H1 (cell line): ENCODE results near the gene MID1. TPM values are rescaled to one million over a fixed set of nuclear protein-coding genes. Genes with fewer than 3 reads are reported as not detected.

Source experiments
- CTCF ChIA-PET: fragments of 300-600 bp; sonication (Branson Sonifier 250); formaldehyde crosslinking; loops from one replicate; lab custom pipeline; 2021; ENCODE audit not compliant: partially characterized antibody; lab: Charles Lee
- POLR2A ChIA-PET: fragments of 300-600 bp; sonication (Branson Sonifier 250); formaldehyde crosslinking; loops from one replicate; lab custom pipeline; 2021; ENCODE audit warnings: inconsistent platforms; ENCODE audit not compliant: partially characterized antibody; lab: Charles Lee
- DNase-seq, 2 experiments: peaks; one replicate each; pipeline versions ENCODE4 v3.0.0 to v3.0.0-alpha.2; 2010 to 2022; ENCODE audit warnings: low spot score in 2 of 2, low read depth in 1 of 2, mixed read lengths in 1 of 2
- FAIRE-seq: peaks from 2 replicates; lab custom pipeline; 2011; peaks lifted over from hg19 to GRCh38; lab: Jason Lieb, UNC
- H2AFZ ChIP-seq: 2 replicates; pipeline ENCODE4 v1.8.1; 2012; ENCODE audit warnings: low read length, inconsistent platforms
- H2AK5ac ChIP-seq: 2 replicates; pipeline ENCODE4 v1.6.1; 2013; ENCODE audit warnings: low read depth, low read length
- H2BK120ac ChIP-seq: replicated peaks from 2 replicates; pipeline ENCODE3; 2013; ENCODE audit warnings: low read depth, low read length, inconsistent platforms
- H2BK12ac ChIP-seq: 2 replicates; pipeline ENCODE4 v1.6.1; 2013; ENCODE audit warnings: low read depth, low read length
- H2BK15ac ChIP-seq: 2 replicates; pipeline ENCODE4 v1.6.1; 2013; ENCODE audit warnings: low read length
- H2BK20ac ChIP-seq: 2 replicates; pipeline ENCODE4 v1.6.1; 2013; ENCODE audit warnings: low read length
- H2BK5ac ChIP-seq: 2 replicates; pipeline ENCODE4 v1.6.1; 2013; ENCODE audit warnings: low read depth, low read length
- H3K14ac ChIP-seq: 2 replicates; pipeline ENCODE4 v1.6.1; 2013; ENCODE audit warnings: inconsistent platforms; ENCODE audit not compliant: insufficient read length
- H3K18ac ChIP-seq: 2 replicates; pipeline ENCODE4 v1.6.1; 2013; ENCODE audit warnings: low read length; ENCODE audit errors: extremely low read depth
- H3K23ac ChIP-seq: 2 replicates; pipeline ENCODE4 v1.6.1; 2013; ENCODE audit warnings: inconsistent platforms; ENCODE audit not compliant: insufficient read length
- H3K23me2 ChIP-seq: 2 replicates; pipeline ENCODE4 v1.6.1; 2013; ENCODE audit warnings: low read depth, low read length
- H3K27ac ChIP-seq: 2 replicates; pipeline ENCODE4 v1.6.1; 2011; ENCODE audit warnings: low read depth, low read length, inconsistent platforms
- H3K27me3 ChIP-seq, 4 experiments: replicated peaks in 1 of 4; 1 replicate in 1 of 4; 2 replicates in 3 of 4; pipeline versions ENCODE4 v1.6.1 to v1.8.1; 2011 to 2013; ENCODE audit warnings: low read length in 3 of 4, mild to moderate bottlenecking in 3 of 4, inconsistent platforms in 2 of 4, mixed read lengths in 2 of 4, moderate library complexity in 1 of 4; ENCODE audit not compliant: control insufficient read depth in 3 of 4, insufficient read depth in 3 of 4; ENCODE audit errors: extremely low read depth in 1 of 4
- H3K36me3 ChIP-seq, 4 experiments: 2 replicates each; pipeline versions ENCODE4 v1.6.1 to v1.8.1; 2011 to 2013; ENCODE audit warnings: mild to moderate bottlenecking in 4 of 4, low read length in 3 of 4, moderate library complexity in 2 of 4, control low read depth in 1 of 4, inconsistent platforms in 1 of 4; ENCODE audit not compliant: insufficient read depth in 4 of 4, control insufficient read depth in 2 of 4
- H3K4ac ChIP-seq: replicated peaks from 2 replicates; pipeline ENCODE3; 2013; ENCODE audit warnings: low read length, low read depth, mixed read lengths, inconsistent platforms; ENCODE audit not compliant: insufficient read length
- H3K4me1 ChIP-seq, 4 experiments: replicated peaks in 1 of 4; 1 replicate in 1 of 4; 2 replicates in 3 of 4; pipeline versions ENCODE4 v1.6.1 to v1.8.1; 2011 to 2013; ENCODE audit warnings: low read length in 3 of 4, inconsistent platforms in 2 of 4, mixed read lengths in 1 of 4; ENCODE audit not compliant: insufficient read depth in 4 of 4, control insufficient read depth in 3 of 4
- H3K4me2 ChIP-seq, 2 experiments: 2 replicates each; pipeline versions ENCODE4 v1.6.1 to v1.8.1; 2011 to 2013; ENCODE audit warnings: low read depth in 2 of 2, low read length in 2 of 2, control low read depth in 1 of 2, inconsistent platforms in 1 of 2, mild to moderate bottlenecking in 1 of 2; ENCODE audit not compliant: insufficient read depth in 1 of 2
- H3K4me3 ChIP-seq, 4 experiments: fragments of 200-600, 300-600 bp in 1 of 4; sonication (generic), shearing (Covaris generic), sonication (Bioruptor Twin) in 1 of 4; 2 replicates each; pipeline versions ENCODE4 v1.5.1 to v1.8.1; 2011 to 2016; ENCODE audit warnings: low read length in 4 of 4, low read depth in 3 of 4, control low read depth in 2 of 4, inconsistent platforms in 2 of 4, mild to moderate bottlenecking in 2 of 4, mixed read lengths in 1 of 4, moderate library complexity in 1 of 4; ENCODE audit not compliant: insufficient read depth in 2 of 4; ENCODE audit errors: extremely low read depth in 1 of 4
- H3K56ac ChIP-seq: replicated peaks from 2 replicates; pipeline ENCODE3; 2013; ENCODE audit warnings: low read depth, mild to moderate bottlenecking, mixed read lengths, low read length, inconsistent platforms; ENCODE audit not compliant: insufficient read length
- H3K79me1 ChIP-seq: 2 replicates; pipeline ENCODE4 v1.6.1; 2013; ENCODE audit warnings: low read depth, low read length, control low read depth
- H3K79me2 ChIP-seq, 2 experiments: 2 replicates each; pipeline versions ENCODE4 v1.6.1 to v1.8.1; 2012 to 2013; ENCODE audit warnings: low read length in 2 of 2, mild to moderate bottlenecking in 2 of 2, inconsistent platforms in 1 of 2; ENCODE audit not compliant: insufficient read depth in 2 of 2, control insufficient read depth in 1 of 2
- H3K9ac ChIP-seq, 4 experiments: replicated peaks in 1 of 4; 1 replicate in 1 of 4; 2 replicates in 3 of 4; pipeline versions ENCODE4 v1.6.1 to v1.8.1; 2011 to 2013; ENCODE audit warnings: low read depth in 3 of 4, low read length in 3 of 4, control low read depth in 2 of 4, mild to moderate bottlenecking in 2 of 4, moderate library complexity in 2 of 4, inconsistent platforms in 1 of 4; ENCODE audit errors: extremely low read depth in 1 of 4
- H3K9me3 ChIP-seq, 2 experiments: 2 replicates each; pipeline versions ENCODE4 v1.6.1 to v1.8.1; 2012 to 2013; ENCODE audit warnings: mild to moderate bottlenecking in 2 of 2, moderate library complexity in 2 of 2, control low read depth in 1 of 2, inconsistent platforms in 1 of 2, low read depth in 1 of 2, low read length in 1 of 2, mixed read lengths in 1 of 2; ENCODE audit not compliant: insufficient read depth in 2 of 2
- H4K20me1 ChIP-seq, 2 experiments: replicated peaks in 1 of 2; 2 replicates each; pipeline versions ENCODE3 to v1.8.1; 2011 to 2013; ENCODE audit warnings: inconsistent platforms in 2 of 2, low read length in 2 of 2, mild to moderate bottlenecking in 1 of 2; ENCODE audit not compliant: insufficient read depth in 2 of 2, control insufficient read depth in 1 of 2
- H4K5ac ChIP-seq: 2 replicates; pipeline ENCODE4 v1.6.1; 2013; ENCODE audit warnings: low read length, low read depth, mixed read lengths, inconsistent platforms; ENCODE audit not compliant: insufficient read length
- H4K8ac ChIP-seq: 2 replicates; pipeline ENCODE4 v1.8.0; 2013; ENCODE audit warnings: mild to moderate bottlenecking, moderate library complexity, low read length, inconsistent platforms; ENCODE audit not compliant: insufficient read depth; ENCODE audit errors: extremely low read depth
- H4K91ac ChIP-seq: replicated peaks from 2 replicates; pipeline ENCODE3; 2013; ENCODE audit warnings: low read length, mixed read lengths, inconsistent platforms; ENCODE audit not compliant: insufficient read length
- CTBP2 ChIP-seq: IDR thresholded peaks from 2 replicates; pipeline ENCODE4 v1.7.0; 2011; ENCODE audit warnings: borderline replicate concordance, mild to moderate bottlenecking, moderate library complexity, mixed read lengths, low read length; ENCODE audit not compliant: insufficient read depth, insufficient read length
- NANOG ChIP-seq: IDR thresholded peaks from 2 replicates; pipeline ENCODE4 v1.6.1; 2011; ENCODE audit warnings: low read length, low read depth, mild to moderate bottlenecking, inconsistent platforms; ENCODE audit not compliant: insufficient read depth, poor library complexity, severe bottlenecking
- SIRT6 ChIP-seq: IDR thresholded peaks from one replicate; pipeline ENCODE4 v1.7.1; 2012; ENCODE audit warnings: low read length, inconsistent platforms
- polyA plus RNA-seq, 7 experiments: library from polyadenylated mRNA; depleted of rRNA in 3 of 7; stranded (reverse) in 5 of 7; unstranded in 2 of 7; fragments of >200 nt in 5 of 7; fragments of 200-250 nt in 2 of 7; gene quantifications; 1 replicate in 5 of 7; 2 replicates in 1 of 7; 4 replicates in 1 of 7; pipeline versions ENCODE4 v1.2.1 to v1.2.3, GENCODE V29; 2011 to 2013; ENCODE audit warnings: missing spikeins in 2 of 7, mixed read lengths in 2 of 7
- total RNA-seq: library from RNA; stranded (reverse); fragmentation: NEBNext Ultra II Directional; extraction: Animal tissue kit (Norgen Biotek cat#: 25700); gene quantifications from 2 replicates; pipeline ENCODE4 v1.2.1, GENCODE V29; 2021
- TF ChIP-seq, protein P1 (sequence below): IDR thresholded peaks from 2 replicates; pipeline ENCODE4 v1.6.1; 2012; ENCODE audit warnings: low read length, inconsistent platforms

Gene MID1
- total and polyA plus RNA-seq, 2 of the 8 experiments (the other 6 are each of a cell fraction or from before 2014, with no cell fraction given) = 12.9 to 54.3 TPM

DNA sequence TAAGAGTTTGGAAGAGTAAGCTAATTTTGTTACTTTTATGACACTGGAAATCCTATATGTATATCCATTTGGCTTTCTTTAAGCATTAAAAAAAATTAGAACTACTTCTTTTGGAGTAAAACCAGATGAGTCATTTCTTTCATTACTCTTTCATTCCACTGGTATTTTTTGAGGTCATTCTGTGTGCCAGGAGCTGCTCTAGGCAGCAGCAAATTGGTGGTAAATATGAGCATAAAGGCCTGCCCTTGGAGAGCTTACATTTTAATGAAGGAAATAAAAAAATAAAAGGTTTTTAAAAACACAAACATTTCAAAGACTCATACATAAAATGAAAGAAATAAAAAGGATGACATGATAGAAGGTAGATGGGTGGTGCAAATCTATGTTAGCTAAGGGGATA, 37.4 kb downstream of the MID1 start:
- no peak overlapping the region for H3K4ac ChIP-seq
- no peaks in the 10 kb centered on the region for H3K23me2 ChIP-seq
- H3K18ac ChIP-seq = no peak overlapping the region
- peaks cover 0 to 6% (median 0%) of the 10 kb centered on the region in 4 experiments; a peak in 2 of 7 replicates for H3K4me1 ChIP-seq
- no peak overlapping the region for H2BK20ac ChIP-seq
- H2BK12ac ChIP-seq = no peak overlapping the region
- H4K5ac ChIP-seq = no peak overlapping the region
- no peak overlapping the region for H2AFZ ChIP-seq
- no peak overlapping the region for H2BK5ac ChIP-seq
- peaks cover 0 to 65% of the 10 kb centered on the region in 2 experiments; a peak in 2 of 4 replicates for H3K79me2 ChIP-seq
- H3K9me3 ChIP-seq = no peaks in the 10 kb centered on the region
- ChIA-PET POLR2A (no interaction called here), CTCF (no interaction called here)
- TF ChIP-seq CTBP2 = no peak
- no peak for TF ChIP-seq NANOG
- no peak for TF ChIP-seq SIRT6
- TF ChIP-seq, protein P1, sequence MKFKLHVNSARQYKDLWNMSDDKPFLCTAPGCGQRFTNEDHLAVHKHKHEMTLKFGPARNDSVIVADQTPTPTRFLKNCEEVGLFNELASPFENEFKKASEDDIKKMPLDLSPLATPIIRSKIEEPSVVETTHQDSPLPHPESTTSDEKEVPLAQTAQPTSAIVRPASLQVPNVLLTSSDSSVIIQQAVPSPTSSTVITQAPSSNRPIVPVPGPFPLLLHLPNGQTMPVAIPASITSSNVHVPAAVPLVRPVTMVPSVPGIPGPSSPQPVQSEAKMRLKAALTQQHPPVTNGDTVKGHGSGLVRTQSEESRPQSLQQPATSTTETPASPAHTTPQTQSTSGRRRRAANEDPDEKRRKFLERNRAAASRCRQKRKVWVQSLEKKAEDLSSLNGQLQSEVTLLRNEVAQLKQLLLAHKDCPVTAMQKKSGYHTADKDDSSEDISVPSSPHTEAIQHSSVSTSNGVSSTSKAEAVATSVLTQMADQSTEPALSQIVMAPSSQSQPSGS = no peak
- H4K91ac ChIP-seq = no peak overlapping the region
- no peak for FAIRE-seq
- no peaks in the 10 kb centered on the region for H3K36me3 ChIP-seq
- no peak overlapping the region for H3K23ac ChIP-seq
- H3K27ac ChIP-seq = no peak overlapping the region
- H2AK5ac ChIP-seq = no peak overlapping the region
- no peak overlapping the region for H2BK15ac ChIP-seq
- DNase-seq = no peak
- H2BK120ac ChIP-seq = no peak overlapping the region
- no peaks in the 10 kb centered on the region for H3K79me1 ChIP-seq
- H4K20me1 ChIP-seq = peaks cover 0 to 1% of the 10 kb centered on the region in 2 experiments
- no peak overlapping the region for H3K4me2 ChIP-seq
- H3K56ac ChIP-seq = no peak overlapping the region
- no peak overlapping the region for H4K8ac ChIP-seq
- H3K4me3 ChIP-seq = no peak overlapping the region
- H3K9ac ChIP-seq = no peak overlapping the region
- H3K27me3 ChIP-seq = no peaks in the 10 kb centered on the region
- H3K14ac ChIP-seq = no peak overlapping the region
